Karpas-422 (cell line): ENCODE data around the gene ZNF536. TPM values are rescaled to one million over a fixed set of nuclear protein-coding genes. Genes with fewer than 3 reads are reported as not detected.

ENCODE experiments used
- DNase-seq: peaks from one replicate; pipeline ENCODE4 v3.0.0-alpha.2; 2015
- H2AFZ ChIP-seq: fragments of 200-600 bp; sonication (generic); 2 replicates; pipeline ENCODE4 v1.6.1; 2014; ENCODE audit warnings: antibody characterized with exemption, low read length, mixed read lengths
- H3K27ac ChIP-seq: fragments of 200-600 bp; sonication (generic); 2 replicates; pipeline ENCODE4 v1.5.1; 2014; ENCODE audit warnings: mild to moderate bottlenecking, low read length, moderate library complexity
- H3K27me3 ChIP-seq: fragments of 200-600 bp; sonication (generic); 2 replicates; pipeline ENCODE4 v1.6.1; 2014; ENCODE audit warnings: low read length, mixed read lengths
- H3K36me3 ChIP-seq: fragments of 200-600 bp; sonication (generic); 2 replicates; pipeline ENCODE4 v1.6.1; 2014; ENCODE audit warnings: low read length, mixed read lengths; ENCODE audit not compliant: insufficient read depth
- H3K4me1 ChIP-seq: fragments of 200-600 bp; sonication (generic); 2 replicates; pipeline ENCODE4 v1.6.1; 2014; ENCODE audit warnings: mild to moderate bottlenecking, low read length, mixed read lengths
- H3K4me2 ChIP-seq: fragments of 200-600 bp; sonication (generic); 2 replicates; pipeline ENCODE4 v1.6.1; 2014; ENCODE audit warnings: low read length, low read depth, mild to moderate bottlenecking; ENCODE audit not compliant: poor library complexity, severe bottlenecking
- H3K4me3 ChIP-seq: fragments of 200-600 bp; sonication (generic); 2 replicates; pipeline ENCODE4 v1.5.1; 2014; ENCODE audit warnings: mild to moderate bottlenecking, antibody characterized with exemption, low read length, mixed read lengths
- H3K79me2 ChIP-seq: fragments of 200-600 bp; sonication (generic); 2 replicates; pipeline ENCODE4 v1.6.1; 2014; ENCODE audit warnings: mild to moderate bottlenecking, low read length, mixed read lengths
- H3K9ac ChIP-seq: fragments of 200-600 bp; sonication (generic); 2 replicates; pipeline ENCODE4 v1.6.0; 2014; ENCODE audit warnings: low read length
- H3K9me2 ChIP-seq: fragments of 200-600 bp; sonication (generic), shearing (Covaris generic); replicated peaks from 2 replicates; pipeline ENCODE4 v1.6.0; 2014; ENCODE audit warnings: mild to moderate bottlenecking, low read length, moderate library complexity; ENCODE audit not compliant: insufficient read depth
- H3K9me3 ChIP-seq: fragments of 300-700, 200-600 bp; sonication (generic); 2 replicates; pipeline ENCODE4 v1.6.1; 2014; ENCODE audit warnings: low read length, mixed read lengths
- H4K20me1 ChIP-seq: fragments of 200-600 bp; sonication (generic); 2 replicates; pipeline ENCODE4 v1.6.1; 2014; ENCODE audit warnings: mild to moderate bottlenecking, antibody characterized with exemption, low read length, low read depth; ENCODE audit not compliant: insufficient read depth
- total RNA-seq: library from RNA; depleted of rRNA; stranded (reverse); fragments of >200 nt; shearing (Covaris generic); gene quantifications from 2 replicates; pipeline ENCODE4 v1.2.3, GENCODE V29; 2014; ENCODE audit warnings: low replicate concordance

Gene ZNF536
- total RNA-seq, 1 experiment from 2014 or later, result 7.0 TPM

- Histone ChIP-seq H3K9me2 (no peaks in the 10 kb centered on the region), H3K79me2 (no peaks in the 10 kb centered on the region), H4K20me1 (no peaks in the 10 kb centered on the region), H3K36me3 (no peaks in the 10 kb centered on the region), H3K4me1 (peaks cover 25% of the 10 kb centered on the region), H3K9ac (no peak overlapping the region), H3K27ac (no peak overlapping the region), H3K4me2 (no peak overlapping the region), H3K9me3 (no peaks in the 10 kb centered on the region), H3K4me3 (no peak overlapping the region), H2AFZ (no peak overlapping the region), H3K27me3 (no peaks in the 10 kb centered on the region)
- no peak for DNase-seq
Observed at GRCh38 chr19:30385666-30386065, 13.5 kb downstream of the ZNF536 start.

- H3K9me2 ChIP-seq, result no peaks in the 10 kb centered on the region
- H3K79me2 ChIP-seq, result no peaks in the 10 kb centered on the region
Observed at GRCh38 chr19:30386551-30387143, 14.5 kb downstream of the ZNF536 start.

GRCh38 chr19:30387311-30388115 lies 15.3 kb downstream of the ZNF536 start:
- H3K27ac ChIP-seq, result no peak overlapping the region
- no peak overlapping the region for H2AFZ ChIP-seq
- no peaks in the 10 kb centered on the region for H3K9me2 ChIP-seq
- H3K27me3 ChIP-seq, result no peaks in the 10 kb centered on the region
- H3K79me2 ChIP-seq, result no peaks in the 10 kb centered on the region
- no peak overlapping the region for H3K4me3 ChIP-seq
- H3K9ac ChIP-seq, result no peak overlapping the region
- H3K4me1 ChIP-seq, result peaks cover 41% of the 10 kb centered on the region
- no peaks in the 10 kb centered on the region for H4K20me1 ChIP-seq
- no peak for DNase-seq
- H3K9me3 ChIP-seq, result no peaks in the 10 kb centered on the region
- H3K4me2 ChIP-seq, result no peak overlapping the region
- H3K36me3 ChIP-seq, result no peaks in the 10 kb centered on the region

More at GRCh38 chr19:30386551-30387143, 14.5 kb downstream of the ZNF536 start:
- H3K9ac ChIP-seq, result no peak overlapping the region
- H3K36me3 ChIP-seq, result no peaks in the 10 kb centered on the region
- no peak for DNase-seq
- no peak overlapping the region for H2AFZ ChIP-seq
- no peaks in the 10 kb centered on the region for H4K20me1 ChIP-seq
- H3K27me3 ChIP-seq, result no peaks in the 10 kb centered on the region
- no peak overlapping the region for H3K27ac ChIP-seq
- no peak overlapping the region for H3K4me2 ChIP-seq
- H3K4me1 ChIP-seq, result peaks cover 32% of the 10 kb centered on the region
- H3K9me3 ChIP-seq, result no peaks in the 10 kb centered on the region
- H3K4me3 ChIP-seq, result no peak overlapping the region

GRCh38 chr19:30388327-30388726 lies 16.1 kb downstream of the ZNF536 start:
- no peaks in the 10 kb centered on the region for H3K36me3 ChIP-seq
- no peaks in the 10 kb centered on the region for H3K27me3 ChIP-seq
- H3K27ac ChIP-seq, result no peak overlapping the region
- H2AFZ ChIP-seq, result no peak overlapping the region
- peaks cover 49% of the 10 kb centered on the region for H3K4me1 ChIP-seq
- no peaks in the 10 kb centered on the region for H3K9me2 ChIP-seq
- no peak overlapping the region for H3K4me2 ChIP-seq
- no peak for DNase-seq
- H4K20me1 ChIP-seq, result no peaks in the 10 kb centered on the region
- no peak overlapping the region for H3K9ac ChIP-seq
- H3K79me2 ChIP-seq, result no peaks in the 10 kb centered on the region
- H3K9me3 ChIP-seq, result no peaks in the 10 kb centered on the region
- no peak overlapping the region for H3K4me3 ChIP-seq

- no peak overlapping the region for H3K4me3 ChIP-seq
- H3K4me2 ChIP-seq, result no peak overlapping the region
- no peak for DNase-seq
- no peak overlapping the region for H3K27ac ChIP-seq
- no peaks in the 10 kb centered on the region for H3K27me3 ChIP-seq
- H3K36me3 ChIP-seq, result no peaks in the 10 kb centered on the region
- H3K9me2 ChIP-seq, result no peaks in the 10 kb centered on the region
- no peaks in the 10 kb centered on the region for H4K20me1 ChIP-seq
- H2AFZ ChIP-seq, result no peak overlapping the region
- H3K9me3 ChIP-seq, result no peaks in the 10 kb centered on the region
- peaks cover 54% of the 10 kb centered on the region for H3K4me1 ChIP-seq
- H3K79me2 ChIP-seq, result no peaks in the 10 kb centered on the region
- H3K9ac ChIP-seq, result no peak overlapping the region
Observed at GRCh38 chr19:30388819-30389218, 16.6 kb downstream of the ZNF536 start.

GRCh38 chr19:30390356-30390988 lies 18.3 kb downstream of the ZNF536 start:
- H3K9me3 ChIP-seq, result no peaks in the 10 kb centered on the region
- no peaks in the 10 kb centered on the region for H3K9me2 ChIP-seq
- no peak for DNase-seq
- peaks cover 70% of the 10 kb centered on the region for H3K4me1 ChIP-seq
- H2AFZ ChIP-seq, result no peak overlapping the region
- no peaks in the 10 kb centered on the region for H3K79me2 ChIP-seq
- H3K27me3 ChIP-seq, result no peaks in the 10 kb centered on the region
- peak overlapping the region; percentile 4; the same call in 1 of the 2 replicates for H3K9ac ChIP-seq
- H3K4me3 ChIP-seq, result no peak overlapping the region
- no peak overlapping the region for H3K27ac ChIP-seq
- H3K4me2 ChIP-seq, result peak overlapping the region; percentile 52
- H4K20me1 ChIP-seq, result no peaks in the 10 kb centered on the region
- no peaks in the 10 kb centered on the region for H3K36me3 ChIP-seq

- no peaks in the 10 kb centered on the region for H4K20me1 ChIP-seq
- no peak overlapping the region for H3K4me3 ChIP-seq
- no peaks in the 10 kb centered on the region for H3K27me3 ChIP-seq
- H3K9ac ChIP-seq, result peak overlapping the region; percentile 4; the same call in 1 of the 2 replicates
- no peaks in the 10 kb centered on the region for H3K79me2 ChIP-seq
- no peaks in the 10 kb centered on the region for H3K9me3 ChIP-seq
- DNase-seq, result no peak
- H3K4me2 ChIP-seq, result peak overlapping the region; percentile 52
- no peaks in the 10 kb centered on the region for H3K9me2 ChIP-seq
- no peak overlapping the region for H2AFZ ChIP-seq
- peaks cover 75% of the 10 kb centered on the region for H3K4me1 ChIP-seq
- no peak overlapping the region for H3K27ac ChIP-seq
- H3K36me3 ChIP-seq, result no peaks in the 10 kb centered on the region
Observed at GRCh38 chr19:30391052-30391451, 18.9 kb downstream of the ZNF536 start.
